HCT116 (cell line): ENCODE measurements around the gene UGT1A3. TPM values are rescaled to one million over a fixed set of nuclear protein-coding genes. Genes with fewer than 3 reads are reported as not detected.

Source experiments
- ATAC-seq: fragments of 200-7000 bp; cut with Tn5 transposase; 2 replicates; pipeline ENCODE4 v1.9.1; 2020; ENCODE audit warnings: mild to moderate bottlenecking, moderate library complexity
- BruUV-seq: library from RNA; stranded (reverse); fragments of 400-500 nt; replicated peaks from 2 replicates; lab custom pipeline; 2021; lab: Mats Ljungman, UMichigan
- CTCF ChIA-PET: fragments of 300-600 bp; sonication (Branson Sonifier 250); formaldehyde crosslinking; loops from one replicate; lab custom pipeline; 2021; ENCODE audit warnings: antibody characterized with exemption; lab: Charles Lee
- POLR2A ChIA-PET: fragments of 300-600, 350-600 bp; sonication (Branson Sonifier 250); formaldehyde crosslinking; loops from one replicate; lab custom pipeline; 2021; ENCODE audit warnings: antibody characterized with exemption; lab: Charles Lee
- RAD21 ChIA-PET, 2 experiments: fragments of 300-600 bp; sonication (Branson Sonifier 250); formaldehyde crosslinking; loops; one replicate each; lab custom pipeline; 2023; ENCODE audit warnings: low total read pairs in 2 of 2; ENCODE audit not compliant: uncharacterized antibody in 2 of 2, unreplicated experiment in 2 of 2, low non-redundant PET in 1 of 2; lab: Charles Lee
- DNase-seq: peaks from one replicate; pipeline ENCODE4 v3.0.0-alpha.2; 2010; ENCODE audit warnings: low read depth, low spot score
- H2AFZ ChIP-seq: fragments of 200-600 bp; shearing (Covaris generic), sonication (generic); 2 replicates; pipeline ENCODE4 v1.6.1; 2017; ENCODE audit warnings: low read depth, mixed run types, mixed read lengths, antibody characterized with exemption, low read length; ENCODE audit not compliant: poor library complexity, severe bottlenecking
- H3K27ac ChIP-seq: 2 replicates; pipeline ENCODE4 v1.5.1; 2012; ENCODE audit warnings: low read depth, low read length
- H3K27me3 ChIP-seq: fragments of 200-600 bp; sonication (generic); 2 replicates; pipeline ENCODE4 v1.6.1; 2016; ENCODE audit warnings: mixed run types, low read length, mixed read lengths; ENCODE audit not compliant: insufficient read depth
- H3K36me3 ChIP-seq, 2 experiments: fragments of 200-500 bp in 1 of 2; fragments of 200-600 bp in 1 of 2; sonication (Bioruptor generic) in 1 of 2; sonication (generic) in 1 of 2; 2 replicates each; pipeline versions ENCODE4 v1.5.1 to v1.6.1; 2014 to 2016; ENCODE audit warnings: low read length in 2 of 2, inconsistent platforms in 1 of 2, mixed read lengths in 1 of 2, mixed run types in 1 of 2; ENCODE audit not compliant: insufficient read depth in 2 of 2, control insufficient read depth in 1 of 2
- H3K4me1 ChIP-seq, 2 experiments: fragments of 200-600 bp in 1 of 2; sonication (generic) in 1 of 2; 2 replicates each; pipeline versions ENCODE4 v1.5.1 to v1.6.1; 2012 to 2017; ENCODE audit warnings: low read length in 2 of 2, inconsistent platforms in 1 of 2, mild to moderate bottlenecking in 1 of 2, mixed read lengths in 1 of 2, mixed run types in 1 of 2, moderate library complexity in 1 of 2; ENCODE audit not compliant: insufficient read depth in 2 of 2, control insufficient read depth in 1 of 2
- H3K4me2 ChIP-seq: fragments of 200-600 bp; sonication (generic); 2 replicates; pipeline ENCODE4 v1.6.1; 2017; ENCODE audit warnings: mixed run types, low read length, mixed read lengths
- H3K4me3 ChIP-seq, 2 experiments: fragments of 200-600 bp in 1 of 2; sonication (generic) in 1 of 2; replicated peaks in 1 of 2; 2 replicates each; pipeline ENCODE4 v1.5.1; 2011 to 2016; ENCODE audit warnings: low read length in 2 of 2, control low read depth in 1 of 2, low read depth in 1 of 2, mild to moderate bottlenecking in 1 of 2, mixed read lengths in 1 of 2, mixed run types in 1 of 2
- H3K79me2 ChIP-seq: fragments of 200-600 bp; sonication (generic); 2 replicates; pipeline ENCODE4 v1.6.1; 2017; ENCODE audit warnings: mild to moderate bottlenecking, mixed run types, low read length, moderate library complexity, mixed read lengths; ENCODE audit not compliant: insufficient read depth
- H3K9ac ChIP-seq: fragments of 200-600 bp; sonication (generic); 2 replicates; pipeline ENCODE4 v1.6.1; 2016; ENCODE audit warnings: low read length, mixed read lengths
- H3K9me2 ChIP-seq: fragments of 200-600 bp; sonication (generic), shearing (Covaris generic); 2 replicates; pipeline ENCODE4 v1.6.1; 2017; ENCODE audit warnings: mixed run types, mild to moderate bottlenecking, moderate library complexity; ENCODE audit not compliant: insufficient read depth
- H3K9me3 ChIP-seq, 2 experiments: fragments of 200-500 bp in 1 of 2; fragments of 200-600 bp in 1 of 2; sonication (Bioruptor generic) in 1 of 2; sonication (generic) in 1 of 2; 2 replicates each; pipeline ENCODE4 v1.6.1; 2014 to 2017; ENCODE audit warnings: low read length in 2 of 2, mixed read lengths in 2 of 2, inconsistent platforms in 1 of 2, low read depth in 1 of 2, mild to moderate bottlenecking in 1 of 2, mixed run types in 1 of 2, moderate library complexity in 1 of 2; ENCODE audit not compliant: control insufficient read depth in 1 of 2, insufficient read depth in 1 of 2
- H4K20me1 ChIP-seq: fragments of 200-600 bp; sonication (generic), shearing (Covaris generic); 2 replicates; pipeline ENCODE4 v1.6.1; 2017; ENCODE audit warnings: mixed run types, mild to moderate bottlenecking, moderate library complexity; ENCODE audit not compliant: insufficient read depth
- EZH2 ChIP-seq: fragments of 200-600 bp; sonication (generic); IDR thresholded peaks from 2 replicates; pipeline ENCODE4 v1.6.1; 2017; ENCODE audit warnings: antibody characterized with exemption, mixed run types
- POLR2AphosphoS5 ChIP-seq: IDR thresholded peaks from 2 replicates; pipeline ENCODE4 v1.6.1; 2011; ENCODE audit warnings: mild to moderate bottlenecking, low read depth, low read length, moderate library complexity
- SP1 ChIP-seq: IDR thresholded peaks from 2 replicates; pipeline ENCODE4 v1.6.1; 2012; ENCODE audit warnings: low read depth
- TCF7L2 ChIP-seq: IDR thresholded peaks from 2 replicates; pipeline ENCODE4 v1.7.0; 2011; ENCODE audit warnings: borderline replicate concordance, inconsistent platforms; ENCODE audit not compliant: insufficient read depth, insufficient read length; ENCODE audit errors: extremely low read depth
- YY1 ChIP-seq: IDR thresholded peaks from 2 replicates; pipeline ENCODE4 v1.6.1; 2011; ENCODE audit warnings: low read length, low read depth, moderate library complexity, mild to moderate bottlenecking; ENCODE audit not compliant: insufficient replicate concordance; ENCODE audit errors: extremely low read depth
- intact Hi-C: fragments of 100-400 bp; cut with micrococcal nuclease; formaldehyde crosslinking; loops from 2 replicates; pipeline ENCODE4 v1.10.0; 2022
- total RNA-seq: library from RNA; stranded (reverse); gene quantifications from one replicate; pipeline ENCODE4 v1.2.1, GENCODE V29; 2021; ENCODE audit not compliant: unreplicated experiment
- TF ChIP-seq, protein P1 (sequence below), 3 experiments: fragments of 200-600 bp in 1 of 3; sonication (generic) in 1 of 3; IDR thresholded peaks in 2 of 3; conservative IDR thresholded peaks in 1 of 3; 2 replicates each; pipeline ENCODE4 v1.5.1; 2012 to 2017; ENCODE audit warnings: low read depth in 2 of 3, low read length in 2 of 3, antibody characterized with exemption in 1 of 3, borderline replicate concordance in 1 of 3, control low read depth in 1 of 3, mild to moderate bottlenecking in 1 of 3, mixed read lengths in 1 of 3, mixed run types in 1 of 3, moderate library complexity in 1 of 3; ENCODE audit not compliant: insufficient read depth in 1 of 3

UGT1A3 gene
- total RNA-seq, 1 experiment from 2014 or later, result not detected

DNA sequence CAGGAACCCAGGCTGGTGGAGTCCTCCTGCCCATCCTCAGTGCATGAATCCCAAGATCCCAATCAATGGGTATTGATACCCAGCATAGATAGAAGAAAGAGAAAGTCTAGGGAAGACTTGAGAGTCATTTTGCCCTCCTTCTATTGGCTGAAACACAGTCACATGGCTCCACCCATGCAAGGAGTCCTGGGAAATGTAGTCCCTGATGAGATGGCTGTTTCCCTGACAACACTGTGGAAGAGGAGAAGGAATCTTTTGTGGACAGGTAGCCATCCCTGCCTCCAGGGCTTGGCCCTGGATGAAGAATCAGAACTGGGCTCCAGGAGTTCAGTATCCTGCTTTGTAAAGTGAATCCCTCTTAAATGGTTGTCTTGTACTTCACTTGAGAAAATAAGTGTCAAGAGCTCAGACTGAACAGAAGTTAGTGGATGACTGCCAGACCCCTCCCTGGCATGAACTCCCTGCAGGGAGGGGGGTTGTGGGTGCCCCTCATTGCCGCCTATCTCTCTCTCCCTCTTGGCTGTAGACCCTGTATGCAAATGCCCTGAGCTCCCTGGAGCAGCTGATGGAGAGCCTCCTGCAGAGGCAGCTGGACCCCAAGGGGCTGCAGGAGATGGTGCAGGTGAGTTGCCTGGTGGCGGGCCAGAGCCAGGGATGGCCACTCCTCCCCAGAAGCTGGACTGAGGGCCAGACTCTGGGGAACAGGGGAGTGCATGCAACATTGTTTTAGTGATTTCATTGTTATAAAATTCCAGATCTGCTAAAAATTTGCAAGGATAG lies 85.4 kb downstream of the UGT1A3 start:
- Histone ChIP-seq H3K9me2 (no peaks in the 10 kb centered on the region), H3K36me3 (no peaks in the 10 kb centered on the region), H3K27me3 (no peaks in the 10 kb centered on the region), H3K79me2 (no peaks in the 10 kb centered on the region)
- intact Hi-C loops, result no loop called here
- no TSS peak for BruUV-seq
- RAD21 ChIA-PET, result no interaction called here
- DNase-seq, result peak; percentile 24
- TF ChIP-seq, protein P1, sequence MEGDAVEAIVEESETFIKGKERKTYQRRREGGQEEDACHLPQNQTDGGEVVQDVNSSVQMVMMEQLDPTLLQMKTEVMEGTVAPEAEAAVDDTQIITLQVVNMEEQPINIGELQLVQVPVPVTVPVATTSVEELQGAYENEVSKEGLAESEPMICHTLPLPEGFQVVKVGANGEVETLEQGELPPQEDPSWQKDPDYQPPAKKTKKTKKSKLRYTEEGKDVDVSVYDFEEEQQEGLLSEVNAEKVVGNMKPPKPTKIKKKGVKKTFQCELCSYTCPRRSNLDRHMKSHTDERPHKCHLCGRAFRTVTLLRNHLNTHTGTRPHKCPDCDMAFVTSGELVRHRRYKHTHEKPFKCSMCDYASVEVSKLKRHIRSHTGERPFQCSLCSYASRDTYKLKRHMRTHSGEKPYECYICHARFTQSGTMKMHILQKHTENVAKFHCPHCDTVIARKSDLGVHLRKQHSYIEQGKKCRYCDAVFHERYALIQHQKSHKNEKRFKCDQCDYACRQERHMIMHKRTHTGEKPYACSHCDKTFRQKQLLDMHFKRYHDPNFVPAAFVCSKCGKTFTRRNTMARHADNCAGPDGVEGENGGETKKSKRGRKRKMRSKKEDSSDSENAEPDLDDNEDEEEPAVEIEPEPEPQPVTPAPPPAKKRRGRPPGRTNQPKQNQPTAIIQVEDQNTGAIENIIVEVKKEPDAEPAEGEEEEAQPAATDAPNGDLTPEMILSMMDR (IDR thresholded peaks at IDR 0.05 in 2 of 3, conservative IDR thresholded peaks at IDR 0.05 in 1 of 3; ENCODE audit: borderline replicate concordance in 1 of 3, insufficient read depth in 1 of 3, low read depth in 2 of 3, low read length in 2 of 3), result 0 out of 6 replicates have a peak, but pooled peaks of 1 of the 3 experiments have one; percentile 8
- no peak for TF ChIP-seq TCF7L2
- TF ChIP-seq POLR2AphosphoS5, result no peak
- peak; percentile 10 for TF ChIP-seq YY1
- TF ChIP-seq EZH2, result no peak
- TF ChIP-seq SP1, result peak; percentile 49
- TF ChIP-seq, all 23 proteins: peak for 3
- Histone ChIP-seq H3K9ac (no peak overlapping the region), H3K4me2 (no peak overlapping the region), H3K4me1 (no peaks in the 10 kb centered on the region), H3K9me3 (no peaks in the 10 kb centered on the region), H3K27ac (no peak overlapping the region), H4K20me1 (no peaks in the 10 kb centered on the region), H3K4me3 (no peak overlapping the region), H2AFZ (no peak overlapping the region)
- ChIA-PET POLR2A (no interaction called here), CTCF (no interaction called here)
- ATAC-seq, result peak; percentile 85
